ENCODE measurements around the gene N4BP2L2. TPM values are rescaled to one million over a fixed set of nuclear protein-coding genes. Genes with fewer than 3 reads are reported as not detected.

N4BP2L2 gene
- total and polyA plus RNA-seq, 2 of the 13 experiments (the other 11 are each of a cell fraction or from before 2014, with no cell fraction given) = 58.9 to 81.2 TPM

DNA sequence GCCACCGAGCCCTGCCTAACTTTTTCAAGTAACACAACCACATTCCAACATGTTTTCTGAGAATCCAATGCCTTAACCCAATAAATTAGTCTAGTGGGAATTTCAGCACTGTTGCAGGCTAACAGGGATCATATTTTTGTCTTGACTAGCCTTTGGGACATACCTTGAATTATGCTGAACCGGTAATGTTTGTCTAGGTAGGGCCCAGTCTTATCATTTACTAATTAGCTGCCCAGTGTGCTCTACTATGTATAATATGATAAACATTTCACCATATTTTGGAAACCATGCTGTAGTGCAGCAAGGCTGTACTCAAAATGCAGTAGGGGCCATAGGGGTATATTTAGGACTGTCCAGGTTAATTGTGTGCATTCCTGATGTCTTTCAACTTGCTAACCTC lies 44.4 kb upstream of the N4BP2L2 start:
- peaks cover 9% of the 10 kb centered on the region for H3K9me3 ChIP-seq (ENCODE audit: low read length)
- no peak for ATAC-seq
- in situ Hi-C loops (cut with HindIII; ENCODE audit: extremely low pct_ligation_motif_present, low pct_unique_long_range_greater_than_20kb) = loop anchor here (10.0 to 25.0 kb wide), 2 partner anchors 332 to 954 kb away; no protein-coding TSS in a partner anchor
- no peak for DNase-seq (ENCODE audit: low spot score)
- no peak overlapping the region for H3K9ac ChIP-seq (ENCODE audit: insufficient read depth, low read depth, low read length)
- FAIRE-seq = no peak
- CTCF ChIA-PET (ENCODE audit: low intra/inter-chr PET ratio, low total read pairs) = no interaction called here
- TF ChIP-seq ZC3H13 (CRISPR knock-in tag; IDR thresholded peaks at IDR 0.05) (no peak), KLF12 (CRISPR knock-in tag; IDR thresholded peaks at IDR 0.05; ENCODE audit: borderline replicate concordance) (no peak), GATAD2A (CRISPR knock-in tag; IDR thresholded peaks at IDR 0.05) (no peak), ZBTB37 (CRISPR knock-in tag; IDR thresholded peaks at IDR 0.05) (no peak), PLRG1 (conservative IDR thresholded peaks at IDR 0.05) (no peak), BATF2 (CRISPR knock-in tag; IDR thresholded peaks at IDR 0.05) (no peak), MLLT10 (CRISPR knock-in tag; IDR thresholded peaks at IDR 0.05) (no peak), MTF2 (CRISPR knock-in tag; IDR thresholded peaks at IDR 0.05; ENCODE audit: borderline replicate concordance) (no peak), RXRB (CRISPR knock-in tag; IDR thresholded peaks at IDR 0.05; ENCODE audit: borderline replicate concordance) (no peak), MIER3 (CRISPR knock-in tag; IDR thresholded peaks at IDR 0.05; ENCODE audit: borderline replicate concordance) (no peak), CHD2 (IDR thresholded peaks at IDR 0.05; ENCODE audit: low read depth, low read length) (no peak), JUNB (CRISPR knock-in tag; IDR thresholded peaks at IDR 0.05; ENCODE audit: borderline replicate concordance) (no peak), NONO (IDR thresholded peaks at IDR 0.05) (no peak), NONO (CRISPR knock-in tag; conservative IDR thresholded peaks at IDR 0.05) (no peak)
- H3K36me3 ChIP-seq (replicated peaks in 1 of 2; ENCODE audit: control insufficient read depth in 1 of 2, insufficient read depth in 2 of 2, low read length in 2 of 2) = no peaks in the 10 kb centered on the region
- WGBS (ENCODE audit: low lambda C conversion rate) = 0% methylated on average over 2 of the region's 2 CpGs
- H2AFZ ChIP-seq (ENCODE audit: low read length) = no peak overlapping the region
- peaks cover 7% of the 10 kb centered on the region; the same call in 1 of the 2 replicates for H3K4me1 ChIP-seq (ENCODE audit: insufficient read depth, low read length)
- intact Hi-C loops (cut with micrococcal nuclease; ENCODE audit: unreplicated experiment) = loop anchor here (5.0 kb wide), 2 partner anchors 206 to 671 kb away; no protein-coding TSS in a partner anchor
- H3K27ac ChIP-seq (ENCODE audit: extremely low read length, insufficient read depth, low read length) = no peak overlapping the region
- BruUV-seq (replicated peaks) = no TSS peak
- H3K4me3 ChIP-seq (replicated peaks in 1 of 3; ENCODE audit: insufficient read depth in 1 of 3, low read depth in 2 of 3, low read length in 3 of 3) = no peak overlapping the region
- POLR2A ChIA-PET = no interaction called here
- no peaks in the 10 kb centered on the region; a peak in 1 of 5 replicates for H3K27me3 ChIP-seq (ENCODE audit: control insufficient read depth in 1 of 2, insufficient read depth in 2 of 2, low read length in 2 of 2)
- H3K4me2 ChIP-seq (ENCODE audit: low read depth, low read length) = no peak overlapping the region
- H3K79me2 ChIP-seq (ENCODE audit: insufficient read depth, low read length) = peaks cover 10% of the 10 kb centered on the region
- H4K20me1 ChIP-seq (ENCODE audit: insufficient read depth, low read length) = no peaks in the 10 kb centered on the region
